NOMO-1 treated with DMSO at 0.1 percent for 48 hours (cell line): ENCODE data around the gene BMAL2.

Experiments
- DNase-seq: peaks from one replicate; lab custom pipeline; 2025; ENCODE audit not compliant: unreplicated experiment; lab: John Stamatoyannopoulos, UW

BMAL2 gene

GRCh38 chr12:27351476-27351875 is 18.8 kb downstream of the BMAL2 start:
- no peak for DNase-seq

- no peak for DNase-seq
Observed at GRCh38 chr12:27355486-27355885, 22.9 kb downstream of the BMAL2 start.

GRCh38 chr12:27355979-27356378 is 23.3 kb downstream of the BMAL2 start:
- no peak for DNase-seq

- DNase-seq: no peak
Observed at GRCh38 chr12:27359578-27360340, 27.1 kb downstream of the BMAL2 start.

GRCh38 chr12:27361372-27361771 is 28.7 kb downstream of the BMAL2 start:
- DNase-seq: no peak

- DNase-seq: no peak
Observed at GRCh38 chr12:27366621-27367020, 34.0 kb downstream of the BMAL2 start.

- DNase-seq: no peak
Observed at GRCh38 chr12:27367078-27367477, 34.4 kb downstream of the BMAL2 start.

GRCh38 chr12:27382171-27382795 is 49.6 kb downstream of the BMAL2 start:
- DNase-seq: no peak
